NT2/D1 (cell line): Measurements from ENCODE around the gene UGT8.

Source experiments
- YY1 ChIP-seq: IDR thresholded peaks from 2 replicates; pipeline ENCODE4 v1.6.1; 2011; ENCODE audit not compliant: insufficient read length, insufficient read depth
- ZNF274 ChIP-seq: IDR thresholded peaks from 2 replicates; pipeline ENCODE4 v1.6.1; 2011; ENCODE audit warnings: mild to moderate bottlenecking, low read depth, low read length

- no peak for TF ChIP-seq ZNF274
- no peak for TF ChIP-seq YY1
Measured at GRCh38 chr4:114562176-114562904, 36.3 kb upstream of the UGT8 start.
